Measurements from ENCODE around the gene NUDT3.
"Not testable (repeated sequence)": the region's sequence is repeated elsewhere in the genome, so short reads cannot be mapped to it uniquely, and the experiment has no call there.

DNA sequence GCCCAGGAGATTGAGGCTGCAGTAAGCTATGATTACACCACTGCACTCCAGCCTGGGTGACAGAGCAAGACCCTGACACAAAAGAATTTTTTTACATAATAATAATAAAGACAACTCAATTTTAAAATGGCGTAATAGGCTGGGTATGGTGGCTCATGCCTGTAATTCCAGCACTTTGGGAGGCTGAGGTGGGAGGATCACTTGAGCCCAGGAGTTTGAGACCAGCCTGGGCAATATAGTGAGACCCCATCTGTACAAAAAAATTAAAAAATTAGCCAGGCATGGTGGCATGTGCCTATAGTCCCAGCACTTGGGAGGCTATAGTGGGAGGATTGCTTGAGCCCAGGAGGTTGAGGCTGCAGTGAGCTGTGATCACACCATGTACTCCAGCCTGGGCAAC, 15.4 kb upstream of the NUDT3 start:
- not testable (repeated sequence) for TF ChIP-seq POLR2A, CTCF, POLR2AphosphoS5 (IDR thresholded peaks at IDR 0.05)

Data from transverse colon (tissue), 4 donors.